GM12891 (cell line): Measurements from ENCODE around the gene ETHE1.

Experiments
- DNase-seq: peaks from one replicate; pipeline ENCODE4 v3.0.0; 2011; ENCODE audit warnings: low spot score; ENCODE audit not compliant: insufficient read length
- FAIRE-seq: peaks from 2 replicates; lab custom pipeline; 2011; peaks lifted over from hg19 to GRCh38; lab: Jason Lieb, UNC
- PAX5 ChIP-seq: IDR thresholded peaks from 2 replicates; pipeline ENCODE4 v1.6.1; 2011; ENCODE audit warnings: low read length, moderate library complexity, mild to moderate bottlenecking; ENCODE audit not compliant: insufficient read depth, severe bottlenecking
- POLR2A ChIP-seq: IDR thresholded peaks from 2 replicates; pipeline ENCODE4 v1.6.1; 2011; ENCODE audit warnings: low read depth, low read length, control low read depth
- POLR2AphosphoS5 ChIP-seq: IDR thresholded peaks from 2 replicates; pipeline ENCODE4 v1.6.1; 2011; ENCODE audit warnings: low read depth, low read length, control low read depth
- POU2F2 ChIP-seq: IDR thresholded peaks from 2 replicates; pipeline ENCODE4 v1.6.1; 2011; ENCODE audit warnings: low read depth, mild to moderate bottlenecking, control low read depth, low read length, moderate library complexity
- SPI1 ChIP-seq: IDR thresholded peaks from 2 replicates; pipeline ENCODE4 v1.6.1; 2011; ENCODE audit warnings: low read depth, low read length, control low read depth
- TAF1 ChIP-seq: IDR thresholded peaks from 2 replicates; pipeline ENCODE4 v1.6.1; 2011; ENCODE audit warnings: low read depth, low read length, control low read depth

ETHE1 gene

GRCh38 chr19:43457809-43458208 is 69.2 kb downstream of the ETHE1 start:
- TF ChIP-seq POU2F2 (no peak), POLR2AphosphoS5 (no peak), PAX5 (no peak), TAF1 (no peak), POLR2A (no peak), SPI1 (no peak)
- DNase-seq (no peak), FAIRE-seq (no peak)
